Measurements from ENCODE around the gene L3MBTL4.

DNA sequence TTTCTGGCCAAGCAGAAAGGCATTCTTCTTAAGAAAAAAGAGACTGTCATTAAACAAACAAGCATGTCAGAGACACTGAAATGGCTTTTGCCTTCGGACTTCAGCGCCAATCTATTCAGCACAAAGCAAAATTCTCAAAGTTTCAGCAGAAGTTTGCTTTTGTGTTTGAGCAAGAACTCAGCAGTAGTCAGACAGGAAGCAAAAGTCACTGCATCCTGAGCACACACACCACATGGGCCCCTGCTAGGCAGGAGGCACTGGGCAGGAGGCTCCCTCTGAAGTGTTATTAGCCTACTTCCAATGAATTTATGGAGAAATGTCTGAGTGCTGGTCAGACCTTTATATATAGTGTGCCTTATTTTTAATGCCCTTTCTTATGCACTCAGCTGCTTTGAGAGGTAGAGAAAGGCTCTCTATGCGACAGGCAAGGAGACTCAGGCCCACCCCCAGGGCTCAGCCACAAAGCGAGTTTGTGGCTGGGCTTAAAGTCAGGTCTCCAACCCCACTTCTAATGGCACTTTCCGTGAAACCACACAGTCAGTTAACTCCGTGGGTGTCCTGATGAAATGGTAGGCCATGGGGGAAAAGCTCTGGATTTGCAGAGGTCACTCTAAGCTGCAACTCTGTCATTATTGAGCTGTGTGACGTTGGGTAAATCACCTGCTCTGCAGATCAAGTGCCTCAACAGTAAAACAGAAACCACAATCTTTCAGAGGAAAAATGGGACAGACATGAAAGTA is 358.4 kb downstream of the L3MBTL4 start:
- TF ChIP-seq CTCF (IDR thresholded peaks at IDR 0.05) (no peak), EP300 (IDR thresholded peaks at IDR 0.05) (no peak)
